WERI-Rb-1 (cell line): ENCODE measurements around the gene B3GALT4.
A peak's percentile ranks its signal among the peaks of the same experiment; 100 is the strongest.

Source experiments
- DNase-seq: peaks from one replicate; pipeline ENCODE4 v3.0.0-alpha.2; 2020
- H3K27ac ChIP-seq: fragments of 250-450 bp; sonication (Bioruptor Pico); 2 replicates; pipeline ENCODE4 v1.5.1; 2020; ENCODE audit warnings: mild to moderate bottlenecking, moderate library complexity
- H3K27me3 ChIP-seq: fragments of 250-450 bp; sonication (Bioruptor Pico); 2 replicates; pipeline ENCODE4 v1.5.1; 2021; ENCODE audit warnings: mild to moderate bottlenecking, low read depth, moderate library complexity; ENCODE audit not compliant: insufficient read depth, severe bottlenecking
- H3K36me3 ChIP-seq: fragments of 250-450 bp; sonication (Bioruptor Pico); 2 replicates; pipeline ENCODE4 v1.5.1; 2020; ENCODE audit warnings: mild to moderate bottlenecking, moderate library complexity
- H3K4me3 ChIP-seq: 2 replicates; pipeline ENCODE4 v1.5.1; 2011; ENCODE audit warnings: low read depth, mild to moderate bottlenecking, control low read depth, low read length
- H3K9me3 ChIP-seq: fragments of 250-450 bp; sonication (Bioruptor Pico); 2 replicates; pipeline ENCODE4 v1.5.1; 2021; ENCODE audit warnings: mild to moderate bottlenecking, moderate library complexity; ENCODE audit not compliant: severe bottlenecking
- CTCF ChIP-seq: IDR thresholded peaks from 2 replicates; pipeline ENCODE4 v1.5.1; 2011; ENCODE audit warnings: low read depth, mild to moderate bottlenecking, control low read depth, inconsistent platforms, low read length

The B3GALT4 gene

GRCh38 chr6:33315793-33316602 lies 39.1 kb downstream of the B3GALT4 start:
- TF ChIP-seq CTCF, result no peak
- Histone ChIP-seq H3K27ac (no peak overlapping the region), H3K27me3 (no peaks in the 10 kb centered on the region), H3K4me3 (no peak overlapping the region), H3K36me3 (peaks cover 34% of the 10 kb centered on the region), H3K9me3 (no peaks in the 10 kb centered on the region)
- no peak for DNase-seq

- no peak for TF ChIP-seq CTCF
- DNase-seq, result no peak
- Histone ChIP-seq H3K4me3 (peak overlapping the region; percentile 25), H3K9me3 (no peaks in the 10 kb centered on the region), H3K36me3 (peaks cover 42% of the 10 kb centered on the region), H3K27me3 (no peaks in the 10 kb centered on the region), H3K27ac (no peak overlapping the region)
Measured at GRCh38 chr6:33316603-33317418, 39.9 kb downstream of the B3GALT4 start.

- Histone ChIP-seq H3K36me3 (peaks cover 46% of the 10 kb centered on the region), H3K27me3 (no peaks in the 10 kb centered on the region), H3K4me3 (peak overlapping the region; percentile 70), H3K9me3 (no peaks in the 10 kb centered on the region), H3K27ac (no peak overlapping the region)
- DNase-seq, result no peak
- TF ChIP-seq CTCF, result no peak
Measured at GRCh38 chr6:33317419-33317668, 40.4 kb downstream of the B3GALT4 start.

GRCh38 chr6:33317669-33318425 lies 40.9 kb downstream of the B3GALT4 start, which contains the start of gene ZBTB22:
Gene ZBTB22 (minus strand): TSS chr6:33317744. CDS start chr6:33316916, 828 bp downstream.
- H3K36me3 ChIP-seq, result peaks cover 46% of the 10 kb centered on the region
- no peaks in the 10 kb centered on the region for H3K27me3 ChIP-seq
- no peaks in the 10 kb centered on the region for H3K9me3 ChIP-seq
- peak; percentile 100 for DNase-seq
- peak within 1 kb of the TSS; percentile 70 for H3K4me3 ChIP-seq
- TF ChIP-seq CTCF, result no peak
- peak within 1 kb of the TSS; percentile 73 for H3K27ac ChIP-seq

GRCh38 chr6:33318426-33319073 lies 41.6 kb downstream of the B3GALT4 start:
- H3K36me3 ChIP-seq, result peaks cover 46% of the 10 kb centered on the region
- TF ChIP-seq CTCF, result no peak
- DNase-seq, result no peak
- no peaks in the 10 kb centered on the region for H3K9me3 ChIP-seq
- H3K27me3 ChIP-seq, result no peaks in the 10 kb centered on the region
- H3K27ac ChIP-seq, result peak overlapping the region; percentile 73
- peak overlapping the region; percentile 70 for H3K4me3 ChIP-seq
